ENCODE results near the gene HCCS.
"Not testable (repeated sequence)": the region's sequence is repeated elsewhere in the genome, so short reads cannot be mapped to it uniquely, and the experiment has no call there.

The HCCS gene

DNA sequence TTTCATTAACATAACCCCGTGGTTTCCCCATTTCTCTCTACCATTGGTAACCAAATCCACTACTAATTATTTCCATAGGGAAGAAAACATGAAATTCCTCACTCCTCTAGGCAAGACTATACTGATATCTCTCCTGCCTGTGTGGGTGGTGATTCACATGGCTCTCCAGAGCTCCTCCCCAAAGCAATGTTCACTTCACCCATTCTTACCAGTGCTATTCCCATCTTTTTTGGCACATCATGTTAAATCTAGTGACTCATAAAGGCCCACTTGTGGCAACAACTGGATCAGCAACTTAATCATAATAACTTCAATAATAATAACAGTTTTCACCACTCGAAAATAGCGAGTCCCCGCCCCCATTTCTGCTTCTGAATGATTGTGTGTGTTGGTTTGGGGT lies 6.1 kb upstream of the HCCS start:
- H3K4me1 Mint-ChIP-seq = no peaks in the 10 kb centered on the region
- no peaks in the 10 kb centered on the region for H3K9me3 Mint-ChIP-seq
- CTCF ChIA-PET = no interaction called here
- H3K27ac Mint-ChIP-seq = no peak overlapping the region
- H3K4me3 Mint-ChIP-seq = no peak overlapping the region
- no peak for DNase-seq
- H3K36me3 Mint-ChIP-seq = no peaks in the 10 kb centered on the region
- no peaks in the 10 kb centered on the region for H3K27me3 Mint-ChIP-seq

GRCh38 chrX:11108253-11108941 lies 2.7 kb upstream of the HCCS start:
- Mint-ChIP-seq H3K4me3 (no peak overlapping the region), H3K36me3 (no peaks in the 10 kb centered on the region), H3K27me3 (peaks cover 7% of the 10 kb centered on the region), H3K9me3 (no peaks in the 10 kb centered on the region), H3K4me1 (peaks cover 18% of the 10 kb centered on the region), H3K27ac (no peak overlapping the region)
- CTCF ChIA-PET = no interaction called here
- DNase-seq = no peak

DNA sequence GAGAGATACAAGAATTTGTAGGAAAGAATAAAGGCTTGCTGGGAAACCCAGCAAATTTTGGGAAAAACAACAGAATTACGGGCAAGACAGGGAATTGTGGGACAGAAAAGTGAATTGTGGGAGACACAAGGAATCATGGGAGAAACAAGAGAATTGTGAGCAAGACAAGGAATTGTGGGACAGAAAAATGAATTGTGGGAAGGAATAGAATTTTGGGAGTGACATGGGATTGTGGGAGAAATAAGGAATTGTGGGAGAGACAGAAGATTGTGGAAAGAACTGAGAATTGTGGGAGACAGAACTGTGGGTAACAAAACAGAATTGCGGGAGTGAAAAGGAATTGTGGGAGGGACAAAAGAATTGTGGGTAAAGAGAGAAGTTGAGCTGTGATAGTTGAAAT lies 1.2 kb upstream of the HCCS start:
- Mint-ChIP-seq H3K36me3 (peaks cover 5% of the 10 kb centered on the region), H3K4me1 (peaks cover 29% of the 10 kb centered on the region), H3K27me3 (peaks cover 7% of the 10 kb centered on the region), H3K4me3 (no peak overlapping the region), H3K9me3 (no peaks in the 10 kb centered on the region), H3K27ac (no peak overlapping the region)
- DNase-seq = no peak
- CTCF ChIA-PET = no interaction called here

DNA sequence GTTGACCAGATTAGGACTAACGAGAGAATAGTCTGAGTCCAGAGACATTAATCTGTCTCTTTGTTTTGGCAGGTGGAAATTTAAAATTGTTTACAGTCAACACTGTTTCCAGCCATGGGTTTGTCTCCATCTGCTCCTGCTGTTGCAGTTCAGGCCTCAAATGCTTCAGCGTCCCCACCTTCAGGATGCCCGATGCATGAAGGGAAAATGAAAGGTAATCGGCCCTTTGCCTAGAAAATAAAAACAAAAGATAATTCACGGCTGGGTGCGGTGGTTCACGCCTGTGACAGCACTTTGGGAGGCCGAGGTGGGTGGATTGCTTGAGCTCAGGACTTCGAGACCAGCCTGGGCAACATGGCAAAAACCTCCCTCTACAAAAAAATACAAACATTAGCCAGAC lies 815 bp downstream of the HCCS start:
- Mint-ChIP-seq H3K4me3 (no peak overlapping the region), H3K27me3 (peaks cover 7% of the 10 kb centered on the region), H3K9me3 (no peaks in the 10 kb centered on the region), H3K4me1 (peaks cover 32% of the 10 kb centered on the region), H3K36me3 (peaks cover 16% of the 10 kb centered on the region), H3K27ac (peak overlapping the region; percentile 99)
- CTCF ChIA-PET = no interaction called here
- peak; percentile 20 for DNase-seq

DNA sequence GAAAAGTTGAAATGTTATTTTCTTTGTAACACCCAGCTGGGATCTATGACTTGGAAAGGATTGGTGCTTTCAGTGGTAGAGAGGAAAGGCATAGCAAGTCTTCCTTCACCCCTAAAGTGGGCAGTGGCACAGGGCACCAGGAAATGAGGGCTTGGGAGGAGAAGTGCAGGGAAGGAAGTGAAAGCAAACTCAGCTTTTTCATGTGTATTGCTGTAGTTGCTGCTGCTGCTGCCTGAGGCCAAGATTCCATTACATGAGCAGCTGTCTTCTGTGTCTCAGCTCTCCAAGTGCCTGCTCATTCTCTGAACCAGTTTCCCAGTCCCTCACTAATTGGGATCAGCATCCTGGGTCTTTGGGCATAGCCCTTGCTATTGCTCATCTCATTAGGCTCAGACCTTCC lies 2.6 kb downstream of the HCCS start:
- H3K9me3 Mint-ChIP-seq = no peaks in the 10 kb centered on the region
- H3K4me3 Mint-ChIP-seq = no peak overlapping the region
- H3K27me3 Mint-ChIP-seq = peaks cover 7% of the 10 kb centered on the region
- H3K4me1 Mint-ChIP-seq = peaks cover 32% of the 10 kb centered on the region
- peaks cover 22% of the 10 kb centered on the region for H3K36me3 Mint-ChIP-seq
- DNase-seq = no peak
- peak overlapping the region; percentile 74 for H3K27ac Mint-ChIP-seq
- CTCF ChIA-PET = no interaction called here

GRCh38 chrX:11117745-11118144 lies 6.6 kb downstream of the HCCS start:
- Mint-ChIP-seq H3K36me3 (peaks cover 34% of the 10 kb centered on the region), H3K9me3 (no peaks in the 10 kb centered on the region), H3K4me3 (no peak overlapping the region), H3K4me1 (peaks cover 18% of the 10 kb centered on the region), H3K27ac (no peak overlapping the region), H3K27me3 (no peaks in the 10 kb centered on the region)
- CTCF ChIA-PET = no interaction called here
- no peak for DNase-seq

DNA sequence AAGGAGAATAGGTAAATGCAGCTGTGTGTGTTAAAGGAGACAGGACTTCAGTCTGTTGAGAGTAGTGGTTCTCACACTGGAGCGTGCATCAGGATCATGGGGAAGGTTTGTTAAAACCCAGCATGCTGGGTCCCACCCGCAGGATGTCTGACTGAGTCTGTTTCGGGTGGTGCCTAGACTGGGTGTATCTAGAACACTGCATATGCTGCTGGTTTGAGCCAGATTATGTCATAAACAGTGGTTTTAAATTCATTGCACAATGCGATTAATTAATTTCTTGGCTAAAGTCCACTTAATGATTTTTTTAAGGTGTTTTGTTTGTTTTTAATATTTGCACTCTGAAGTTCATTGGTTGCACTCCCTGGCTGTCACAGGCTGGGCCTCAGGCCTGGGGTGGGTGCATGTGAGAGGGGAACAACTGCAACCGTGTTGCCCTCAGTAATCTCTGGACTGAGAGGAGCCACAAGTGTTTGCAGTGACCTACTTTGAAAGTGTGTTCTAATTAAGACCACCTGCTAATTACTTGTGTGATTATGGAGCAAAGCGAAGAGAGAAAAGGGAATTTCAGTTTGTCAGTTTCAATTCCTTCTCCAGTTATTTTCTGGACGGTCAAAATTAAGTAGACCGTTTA lies 8.3 kb downstream of the HCCS start:
- Mint-ChIP-seq H3K4me3 (no peak overlapping the region), H3K27me3 (no peaks in the 10 kb centered on the region), H3K36me3 (peaks cover 31% of the 10 kb centered on the region), H3K9me3 (no peaks in the 10 kb centered on the region), H3K4me1 (peaks cover 3% of the 10 kb centered on the region), H3K27ac (no peak overlapping the region)
- DNase-seq = no peak
- CTCF ChIA-PET = no interaction called here

DNA sequence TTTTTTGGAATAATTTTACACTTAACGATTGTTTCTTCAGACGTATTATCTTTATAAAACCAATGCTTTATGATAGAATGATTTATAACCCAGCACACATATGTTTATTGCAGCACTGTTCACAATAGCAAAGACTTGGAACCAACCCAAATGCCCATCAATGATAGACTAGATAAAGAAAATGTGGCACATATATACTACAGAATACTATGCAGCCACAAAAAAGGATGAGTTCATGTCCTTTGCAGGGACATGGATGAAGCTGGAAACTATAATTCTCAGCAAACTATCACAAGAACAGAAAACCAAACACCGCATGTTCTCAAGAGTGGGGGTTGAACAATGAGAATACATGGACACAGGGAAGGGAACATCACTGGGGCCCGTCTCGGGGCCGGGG lies 12.0 kb downstream of the HCCS start:
- H3K4me1 Mint-ChIP-seq, H3K9me3 Mint-ChIP-seq, H3K27ac Mint-ChIP-seq, H3K4me3 Mint-ChIP-seq, DNase-seq, H3K27me3 Mint-ChIP-seq, CTCF ChIA-PET: not testable (repeated sequence)
- H3K36me3 Mint-ChIP-seq = peaks cover 15% of the 10 kb centered on the region

DNA sequence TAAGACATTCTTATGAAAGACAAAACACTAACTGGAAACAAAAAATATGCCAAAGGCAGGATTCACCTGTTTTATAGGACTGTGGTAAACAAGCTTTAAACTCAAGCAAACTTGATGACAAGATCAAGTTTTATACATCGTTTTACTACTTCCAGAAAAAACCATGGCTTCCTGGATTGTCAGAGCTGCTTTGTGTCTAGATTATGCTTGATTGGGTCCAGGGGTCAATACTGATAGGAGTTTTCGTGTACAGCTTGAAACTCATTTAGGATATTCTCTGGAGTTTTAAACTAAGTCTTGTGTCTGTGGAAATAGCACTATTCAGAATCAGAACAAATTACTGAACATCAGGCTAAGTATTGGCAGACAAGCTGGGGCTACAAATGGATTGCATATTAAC lies 13.0 kb downstream of the HCCS start:
- no peaks in the 10 kb centered on the region for H3K4me1 Mint-ChIP-seq
- no peak overlapping the region for H3K4me3 Mint-ChIP-seq
- no peak overlapping the region for H3K27ac Mint-ChIP-seq
- peaks cover 12% of the 10 kb centered on the region for H3K36me3 Mint-ChIP-seq
- CTCF ChIA-PET = interaction anchor here (0.6 kb wide), 1 partner anchor 14 kb away, joined by 3 read pairs; no protein-coding TSS in a partner anchor
- no peak for DNase-seq
- H3K27me3 Mint-ChIP-seq = no peaks in the 10 kb centered on the region
- no peaks in the 10 kb centered on the region for H3K9me3 Mint-ChIP-seq

DNA sequence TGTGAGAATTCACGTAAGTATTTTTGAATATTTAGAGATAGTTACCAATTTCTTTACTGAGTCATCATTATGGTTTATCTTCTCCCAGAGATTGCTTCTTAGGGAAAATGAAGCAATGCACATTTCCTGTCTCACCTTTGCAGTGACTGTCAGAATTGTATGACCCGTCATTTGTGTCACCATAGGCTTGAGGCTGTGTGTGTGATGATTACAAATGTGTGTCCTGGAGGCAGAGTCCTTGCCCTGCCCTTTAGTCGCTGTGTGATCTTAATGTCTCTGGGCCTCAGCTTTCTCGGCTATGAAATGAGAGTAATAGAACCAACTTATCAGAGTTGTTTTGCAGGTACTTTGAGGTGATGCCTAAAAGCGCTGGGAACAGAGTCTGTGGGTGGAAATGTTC lies 13.9 kb downstream of the HCCS start:
- Mint-ChIP-seq H3K9me3 (no peaks in the 10 kb centered on the region), H3K27me3 (no peaks in the 10 kb centered on the region), H3K27ac (no peak overlapping the region), H3K4me3 (no peak overlapping the region), H3K4me1 (no peaks in the 10 kb centered on the region), H3K36me3 (peaks cover 10% of the 10 kb centered on the region)
- no peak for DNase-seq
- CTCF ChIA-PET = no interaction called here

DNA sequence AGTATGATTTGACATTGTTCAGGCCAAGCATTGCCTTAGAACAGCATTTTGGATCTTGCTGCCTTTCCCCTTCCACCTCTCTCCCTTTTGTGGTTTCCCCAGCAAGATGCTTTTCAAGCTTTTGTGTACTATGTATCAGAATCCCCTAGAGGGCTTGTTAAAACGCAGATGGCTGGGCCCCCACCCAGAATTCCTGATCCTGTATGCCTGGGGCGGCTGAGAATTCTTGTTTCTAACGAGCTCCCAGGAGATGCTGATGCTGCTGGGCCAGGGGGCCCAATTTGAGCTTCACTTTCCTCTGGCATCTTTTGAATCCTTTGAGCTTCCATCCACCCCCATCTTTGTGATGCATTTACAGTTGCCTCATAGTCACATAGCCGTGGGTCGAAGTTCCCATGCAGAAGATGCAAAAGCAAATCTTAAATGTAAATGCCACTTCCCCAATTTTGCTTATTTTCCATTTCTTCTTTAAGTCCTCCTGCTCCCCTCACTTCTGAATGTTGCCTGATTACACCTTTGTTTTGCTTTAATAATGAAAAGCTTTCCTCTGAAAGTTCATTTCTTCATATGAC lies 18.5 kb downstream of the HCCS start:
- H3K36me3 Mint-ChIP-seq = no peaks in the 10 kb centered on the region
- H3K4me3 Mint-ChIP-seq = no peak overlapping the region
- no peaks in the 10 kb centered on the region for H3K4me1 Mint-ChIP-seq
- CTCF ChIA-PET = no interaction called here
- DNase-seq = no peak
- H3K9me3 Mint-ChIP-seq = no peaks in the 10 kb centered on the region
- H3K27ac Mint-ChIP-seq = no peak overlapping the region
- H3K27me3 Mint-ChIP-seq = no peaks in the 10 kb centered on the region

GRCh38 chrX:11130136-11130535 lies 19.0 kb downstream of the HCCS start:
- Mint-ChIP-seq H3K36me3 (no peaks in the 10 kb centered on the region), H3K4me3 (no peak overlapping the region), H3K27me3 (no peaks in the 10 kb centered on the region), H3K27ac (no peak overlapping the region), H3K4me1 (no peaks in the 10 kb centered on the region), H3K9me3 (no peaks in the 10 kb centered on the region)
- CTCF ChIA-PET = no interaction called here
- no peak for DNase-seq

GRCh38 chrX:11131146-11131545 lies 20.0 kb downstream of the HCCS start:
- Mint-ChIP-seq H3K27me3 (no peaks in the 10 kb centered on the region), H3K9me3 (no peaks in the 10 kb centered on the region), H3K4me3 (no peak overlapping the region), H3K4me1 (no peaks in the 10 kb centered on the region), H3K27ac (no peak overlapping the region), H3K36me3 (no peaks in the 10 kb centered on the region)
- CTCF ChIA-PET = no interaction called here
- DNase-seq = no peak

- CTCF ChIA-PET = interaction anchor here (1.6 to 1.8 kb wide), 2 partner anchors 945 to 947 kb away, joined by 5 to 6 read pairs; no protein-coding TSS in a partner anchor
- Mint-ChIP-seq H3K27me3 (peaks cover 12% of the 10 kb centered on the region), H3K27ac (no peak overlapping the region), H3K36me3 (no peaks in the 10 kb centered on the region), H3K4me3 (no peak overlapping the region), H3K4me1 (no peaks in the 10 kb centered on the region), H3K9me3 (no peaks in the 10 kb centered on the region)
- DNase-seq = no peak
These were observed 24.5 kb downstream of the HCCS start for GRCh38 chrX:11135564-11136185.

Data from activated naive CD4-positive, alpha-beta T cell treated with anti-CD3 and anti-CD28 coated beads, Interleukin-2, amount 10 ng/mL, durations not matched to agents 7 days and 5 days (primary cell).